HG03460 (cell line): ENCODE results near the gene POLR2F.

Source experiments
- ATAC-seq: cut with Tn5 transposase; IDR thresholded peaks from one replicate; pipeline ENCODE4 v1.9.1; 2021; ENCODE audit not compliant: unreplicated experiment

POLR2F gene

DNA sequence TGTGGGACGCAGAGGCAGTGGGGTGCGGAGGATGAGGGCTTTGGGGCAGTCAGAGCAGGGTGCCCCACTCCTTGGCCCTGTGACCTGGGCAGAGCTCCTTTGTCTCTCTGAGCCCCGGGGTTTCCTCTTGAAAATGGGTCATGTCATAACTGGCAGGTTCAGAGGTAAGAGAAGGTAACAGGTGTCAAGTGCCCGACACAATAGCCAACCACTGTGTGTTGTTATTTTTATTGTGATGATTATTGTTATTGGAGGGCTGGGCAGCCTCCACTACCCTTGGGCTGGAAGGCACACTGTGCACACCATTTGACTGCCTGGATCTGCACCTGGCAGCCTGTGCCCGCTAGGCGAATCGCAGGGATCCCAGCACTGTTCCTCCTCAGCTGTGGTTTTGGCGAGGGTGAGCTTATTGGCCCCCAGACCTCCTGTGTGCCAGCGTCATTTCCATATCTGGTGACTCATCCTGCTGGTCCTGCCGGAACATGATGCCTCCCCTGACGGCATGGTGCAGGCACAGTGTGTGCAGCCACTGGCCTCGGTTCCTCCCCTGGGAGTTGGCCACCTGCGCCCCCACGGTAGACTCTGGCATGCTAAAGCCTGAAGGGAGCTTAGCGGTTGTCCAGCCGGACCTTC lies 46.3 kb downstream of the POLR2F start:
- no peak for ATAC-seq

- ATAC-seq = no peak
Measured at GRCh38 chr22:38005943-38006342, 52.4 kb downstream of the POLR2F start.

- ATAC-seq = no peak
Measured at GRCh38 chr22:38006906-38007305, 53.4 kb downstream of the POLR2F start.

DNA sequence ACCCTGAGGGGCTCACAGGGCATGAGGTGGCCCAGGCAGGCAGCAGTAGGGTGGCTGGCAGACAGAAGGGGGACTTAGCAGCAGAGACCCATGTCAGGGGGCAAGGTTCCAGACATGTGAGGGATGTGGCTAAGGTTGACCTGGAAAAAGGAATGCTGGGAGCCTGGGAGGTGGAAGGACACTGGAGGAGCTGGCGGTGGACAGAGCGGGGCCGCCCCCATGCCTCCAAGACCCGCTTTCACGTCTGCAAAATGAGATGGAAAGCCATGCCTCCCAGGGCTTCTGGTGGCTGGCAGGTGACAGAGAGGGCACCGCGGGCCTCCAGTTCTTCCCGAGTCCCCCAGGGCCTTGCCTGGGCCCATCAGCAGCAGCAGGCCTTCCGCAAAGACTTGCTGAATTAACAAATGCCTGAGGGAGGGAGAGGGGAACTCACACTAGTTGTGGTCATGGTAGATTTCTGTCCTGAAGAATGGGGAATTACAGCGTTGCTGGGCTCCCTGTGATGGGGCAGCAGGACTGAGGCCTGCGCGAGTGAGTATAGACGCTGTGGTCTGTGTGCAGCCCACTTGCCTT lies 53.9 kb downstream of the POLR2F start:
- no peak for ATAC-seq

DNA sequence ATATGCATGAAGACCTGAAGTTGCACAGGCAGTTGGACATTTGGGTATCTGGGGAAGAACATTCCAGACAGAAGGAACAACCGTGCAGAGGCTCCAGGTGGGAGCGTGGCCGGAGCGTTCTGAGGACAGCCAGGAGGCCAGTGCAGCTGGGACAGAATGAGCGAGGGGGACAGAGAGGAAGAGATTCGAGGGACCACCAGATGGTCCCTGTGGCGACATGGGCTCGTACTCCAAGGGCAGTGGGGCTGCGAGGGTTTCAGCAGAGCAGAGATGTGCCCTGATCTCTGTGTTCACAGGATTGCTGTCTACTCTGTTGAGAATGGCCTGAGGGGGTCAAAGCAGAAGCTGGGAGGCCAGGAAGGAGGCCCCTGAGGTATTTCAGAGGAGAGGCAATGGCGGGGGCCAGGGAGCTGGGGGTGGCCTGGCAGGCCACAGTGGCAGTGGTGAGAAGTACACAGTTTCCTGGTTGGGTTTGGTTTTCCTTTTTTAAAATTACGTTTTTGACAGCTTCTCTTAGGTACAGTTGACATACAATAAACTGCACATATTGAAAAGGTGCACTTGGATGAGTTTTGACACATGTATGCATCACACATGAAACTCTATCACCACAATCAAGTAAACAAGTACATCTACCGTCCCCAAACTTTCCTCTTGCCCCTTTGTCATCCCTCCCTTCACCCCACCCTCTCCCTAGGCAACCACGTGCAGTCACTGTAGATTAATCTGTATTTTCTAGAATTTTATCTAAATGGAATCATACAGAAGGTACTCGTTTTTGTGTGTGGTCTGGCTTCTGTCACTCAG lies 55.7 kb downstream of the POLR2F start:
- no peak for ATAC-seq

- ATAC-seq = no peak
Measured at GRCh38 chr22:38012604-38013072, 59.1 kb downstream of the POLR2F start.

- no peak for ATAC-seq
Measured at GRCh38 chr22:38014083-38014482, 60.6 kb downstream of the POLR2F start.

DNA sequence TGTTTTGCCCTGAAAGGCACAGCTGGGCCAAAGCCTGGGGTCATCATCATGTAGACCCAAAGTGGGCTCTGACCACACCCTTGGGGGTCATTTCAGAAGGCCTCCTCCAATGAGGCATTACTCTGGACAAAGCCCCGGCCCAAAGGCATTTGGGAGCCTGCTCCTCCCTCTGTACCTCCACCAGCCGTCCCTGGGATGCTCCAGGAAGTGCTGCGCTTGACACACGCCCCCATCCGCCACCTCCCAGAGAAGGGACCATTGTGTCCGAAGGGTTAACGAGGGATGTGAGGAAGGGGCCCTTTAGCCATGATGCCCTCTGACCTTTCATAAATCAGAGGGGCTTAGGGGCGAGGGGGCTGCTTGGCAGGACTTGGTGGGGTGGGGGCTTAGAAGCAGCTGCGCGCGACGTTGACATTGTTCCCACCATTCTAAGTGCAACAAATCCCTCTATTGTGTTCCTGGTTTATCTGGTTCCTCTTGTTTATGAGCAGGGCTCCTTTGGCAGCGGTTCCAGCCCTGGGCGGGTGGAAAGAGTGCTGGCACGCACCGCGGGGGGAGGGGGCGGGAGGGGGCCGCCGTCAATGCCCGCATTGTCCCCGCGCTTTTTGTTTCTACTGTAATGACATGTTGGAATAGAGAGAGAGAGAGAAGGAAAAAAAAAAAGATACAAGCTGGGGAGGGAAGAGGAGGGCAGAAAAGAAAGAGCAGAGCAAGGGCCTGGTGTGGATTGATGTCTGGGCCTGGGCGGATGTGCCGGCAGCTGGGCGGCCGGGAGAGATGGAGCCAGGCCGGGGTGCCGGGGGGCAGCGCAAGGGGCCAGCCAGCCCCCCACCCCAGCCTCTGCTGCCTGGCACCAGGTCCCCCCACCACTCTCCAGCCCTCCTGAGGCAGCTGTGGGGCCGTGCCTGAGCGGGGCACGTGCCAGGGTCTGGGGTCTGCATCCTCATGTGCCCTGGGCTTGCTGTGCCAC lies 63.0 kb downstream of the POLR2F start:
- ATAC-seq = no peak

DNA sequence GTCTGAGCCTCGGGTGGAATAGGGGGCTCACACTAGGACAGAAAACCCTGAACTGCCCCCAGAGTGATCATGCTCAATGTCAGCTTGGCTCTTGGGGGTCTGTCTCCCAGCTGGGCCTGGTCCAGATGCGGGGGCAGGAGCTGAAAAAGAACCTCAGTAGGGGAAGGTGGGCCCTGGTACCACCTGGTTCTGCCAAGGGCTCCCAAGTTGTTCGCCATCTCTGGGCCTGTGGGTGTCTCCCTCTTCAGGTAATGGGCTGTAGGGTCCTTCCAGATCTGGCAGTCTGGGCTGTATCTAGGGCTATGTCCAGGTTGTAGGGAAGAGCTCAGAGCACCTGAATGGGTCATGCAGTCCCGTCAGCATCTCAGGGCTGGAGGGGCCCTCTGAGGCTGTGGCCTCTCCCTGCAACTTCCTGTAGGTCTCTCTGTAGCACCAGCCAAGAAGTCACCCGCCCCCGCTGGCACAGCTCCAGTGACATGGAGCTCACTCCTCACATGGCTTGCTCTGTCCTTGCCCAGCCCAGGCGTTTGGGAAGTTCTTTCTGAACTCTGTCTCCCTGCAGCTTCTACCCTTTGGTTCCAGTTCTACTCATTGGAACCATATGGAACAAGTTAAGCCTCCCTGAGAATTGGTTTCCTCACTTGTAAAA lies 63.9 kb downstream of the POLR2F start:
- no peak for ATAC-seq

- ATAC-seq = no peak
Measured at GRCh38 chr22:38017939-38018885, 64.7 kb downstream of the POLR2F start.
